Chondrocyte (in vitro differentiated cells): ENCODE data around the gene SOX6. TPM values are rescaled to one million over a fixed set of nuclear protein-coding genes. Genes with fewer than 3 reads are reported as not detected.

Experiments used
- DNase-seq: peaks from one replicate; pipeline ENCODE4 v3.0.0; 2021; ENCODE audit warnings: mixed read lengths, low spot score
- H3K27ac Mint-ChIP-seq: one replicate; pipeline ENCODE4 v1.8.0; 2021; ENCODE audit warnings: mild to moderate bottlenecking, moderate library complexity, mixed read lengths; ENCODE audit not compliant: unreplicated experiment
- H3K27me3 Mint-ChIP-seq: 2 replicates; pipeline ENCODE4 v1.8.0; 2021; ENCODE audit warnings: low read depth, mixed read lengths
- H3K36me3 Mint-ChIP-seq: 2 replicates; pipeline ENCODE4 v1.8.0; 2021; ENCODE audit warnings: low read depth, mixed read lengths
- H3K4me1 Mint-ChIP-seq: 2 replicates; pipeline ENCODE4 v1.8.0; 2021; ENCODE audit warnings: low read depth, mild to moderate bottlenecking, mixed read lengths
- H3K4me3 Mint-ChIP-seq: one replicate; pipeline ENCODE4 v1.8.0; 2021; ENCODE audit warnings: mild to moderate bottlenecking, moderate library complexity, mixed read lengths; ENCODE audit not compliant: unreplicated experiment
- H3K9me3 Mint-ChIP-seq: 2 replicates; pipeline ENCODE4 v1.8.0; 2021; ENCODE audit warnings: low read depth, mixed read lengths
- total RNA-seq: library from RNA; stranded (reverse); gene quantifications from 3 replicates; pipeline ENCODE4 v1.2.1, GENCODE V29; 2021
- TF ChIP-seq, protein P1 (sequence below): fragments of 200-600 bp; sonication (generic); IDR thresholded peaks from 2 replicates; pipeline ENCODE4 v1.5.0; 2021; ENCODE audit warnings: antibody characterized with exemption, mild to moderate bottlenecking, moderate library complexity

Gene SOX6
- total RNA-seq, 1 donor from 2014 or later = 29.9 TPM

DNA sequence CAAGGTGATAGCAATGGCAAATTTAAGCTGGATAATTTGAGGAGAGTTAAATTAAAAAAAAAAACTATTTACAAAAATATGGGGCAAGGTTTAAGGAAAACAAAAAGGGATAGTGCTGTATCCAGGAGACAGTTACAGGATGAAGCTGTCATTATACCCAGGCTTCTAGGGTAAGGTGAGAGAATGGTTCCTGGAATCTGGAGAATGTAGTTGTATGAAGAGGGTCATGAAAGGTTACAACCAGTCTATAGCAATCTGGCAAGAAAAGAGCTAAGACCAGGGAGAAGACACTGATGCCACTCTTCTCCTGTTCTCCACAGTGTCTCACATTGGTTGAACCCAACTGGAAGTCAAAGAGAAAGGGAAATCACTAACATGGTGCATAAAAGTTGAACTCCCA, 144.9 kb downstream of the SOX6 start:
- H3K36me3 Mint-ChIP-seq = no peaks in the 10 kb centered on the region
- H3K27ac Mint-ChIP-seq = no peak overlapping the region
- no peak for DNase-seq
- no peak overlapping the region for H3K4me3 Mint-ChIP-seq
- H3K4me1 Mint-ChIP-seq = peaks cover 10% of the 10 kb centered on the region
- no peaks in the 10 kb centered on the region for H3K27me3 Mint-ChIP-seq
- no peaks in the 10 kb centered on the region for H3K9me3 Mint-ChIP-seq
- TF ChIP-seq, protein P1, sequence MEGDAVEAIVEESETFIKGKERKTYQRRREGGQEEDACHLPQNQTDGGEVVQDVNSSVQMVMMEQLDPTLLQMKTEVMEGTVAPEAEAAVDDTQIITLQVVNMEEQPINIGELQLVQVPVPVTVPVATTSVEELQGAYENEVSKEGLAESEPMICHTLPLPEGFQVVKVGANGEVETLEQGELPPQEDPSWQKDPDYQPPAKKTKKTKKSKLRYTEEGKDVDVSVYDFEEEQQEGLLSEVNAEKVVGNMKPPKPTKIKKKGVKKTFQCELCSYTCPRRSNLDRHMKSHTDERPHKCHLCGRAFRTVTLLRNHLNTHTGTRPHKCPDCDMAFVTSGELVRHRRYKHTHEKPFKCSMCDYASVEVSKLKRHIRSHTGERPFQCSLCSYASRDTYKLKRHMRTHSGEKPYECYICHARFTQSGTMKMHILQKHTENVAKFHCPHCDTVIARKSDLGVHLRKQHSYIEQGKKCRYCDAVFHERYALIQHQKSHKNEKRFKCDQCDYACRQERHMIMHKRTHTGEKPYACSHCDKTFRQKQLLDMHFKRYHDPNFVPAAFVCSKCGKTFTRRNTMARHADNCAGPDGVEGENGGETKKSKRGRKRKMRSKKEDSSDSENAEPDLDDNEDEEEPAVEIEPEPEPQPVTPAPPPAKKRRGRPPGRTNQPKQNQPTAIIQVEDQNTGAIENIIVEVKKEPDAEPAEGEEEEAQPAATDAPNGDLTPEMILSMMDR = no peak

DNA sequence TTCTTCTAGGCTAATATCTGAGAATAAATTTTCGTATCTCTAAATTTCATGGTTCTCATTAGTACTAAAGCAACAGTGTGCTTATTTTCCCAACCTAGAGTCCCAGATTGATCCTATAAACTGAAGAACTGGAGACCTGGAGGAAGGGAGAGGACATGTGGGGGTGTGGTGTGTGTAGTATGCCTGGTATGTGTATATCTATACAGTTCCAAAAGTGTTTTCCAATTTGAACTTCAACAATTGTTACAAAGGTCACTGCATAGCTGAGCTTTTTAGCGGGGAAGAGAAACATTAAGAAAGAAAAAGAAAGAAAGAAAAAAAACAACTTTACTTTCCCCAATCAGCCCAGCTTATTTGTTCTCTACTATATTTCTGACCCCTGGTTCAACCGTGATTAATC, 152.1 kb downstream of the SOX6 start:
- TF ChIP-seq, protein P1 = no peak
- Mint-ChIP-seq H3K4me1 (peaks cover 12% of the 10 kb centered on the region), H3K27me3 (no peaks in the 10 kb centered on the region), H3K4me3 (no peak overlapping the region), H3K36me3 (no peaks in the 10 kb centered on the region), H3K27ac (no peak overlapping the region), H3K9me3 (peaks cover 4% of the 10 kb centered on the region)
- no peak for DNase-seq

DNA sequence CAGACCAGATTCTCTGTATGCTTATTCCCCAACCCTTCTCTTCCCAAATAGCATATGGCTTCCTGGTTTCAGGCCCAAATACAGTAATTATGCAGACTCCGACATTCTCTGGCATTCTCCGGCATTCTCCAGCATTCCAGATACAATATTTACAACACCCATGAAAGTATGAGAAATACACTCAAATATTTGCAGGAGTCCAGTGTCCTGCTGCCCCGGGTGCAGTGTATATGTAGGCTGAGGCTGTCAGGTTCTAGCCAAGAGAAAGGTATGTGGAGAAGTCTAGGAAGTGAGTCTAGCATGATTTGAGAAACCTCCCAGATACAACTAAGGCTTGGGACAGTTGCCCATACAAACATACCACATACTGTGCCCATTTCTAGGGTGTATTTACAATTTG, 160.7 kb downstream of the SOX6 start:
- no peak for DNase-seq
- H3K9me3 Mint-ChIP-seq = no peaks in the 10 kb centered on the region
- peaks cover 60% of the 10 kb centered on the region for H3K4me1 Mint-ChIP-seq
- TF ChIP-seq, protein P1 = no peak
- H3K36me3 Mint-ChIP-seq = no peaks in the 10 kb centered on the region
- peak overlapping the region; percentile 84 for H3K27ac Mint-ChIP-seq
- no peaks in the 10 kb centered on the region for H3K27me3 Mint-ChIP-seq
- H3K4me3 Mint-ChIP-seq = no peak overlapping the region

DNA sequence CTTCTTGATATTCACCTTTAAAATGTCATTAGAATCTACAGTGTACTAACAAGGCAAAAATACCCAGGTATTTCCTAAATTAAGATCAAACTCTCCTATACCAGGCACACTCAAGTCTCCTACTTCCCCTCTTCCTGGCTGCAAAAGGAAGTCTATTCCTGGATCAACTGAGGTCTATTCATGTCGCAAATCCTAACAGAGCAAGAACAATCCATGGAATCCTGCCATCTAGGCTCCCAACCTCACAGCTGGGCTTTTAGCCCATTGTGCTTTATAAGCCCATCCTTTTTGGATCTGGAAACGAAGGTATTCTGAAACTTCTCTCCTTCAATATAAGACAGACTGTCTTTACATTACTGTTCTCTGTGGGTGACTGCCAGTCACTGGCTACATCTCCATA, 161.8 kb downstream of the SOX6 start:
- no peak overlapping the region for H3K4me3 Mint-ChIP-seq
- TF ChIP-seq, protein P1 = no peak
- H3K9me3 Mint-ChIP-seq = no peaks in the 10 kb centered on the region
- H3K27me3 Mint-ChIP-seq = no peaks in the 10 kb centered on the region
- H3K36me3 Mint-ChIP-seq = no peaks in the 10 kb centered on the region
- H3K4me1 Mint-ChIP-seq = peaks cover 53% of the 10 kb centered on the region
- peak overlapping the region; percentile 84 for H3K27ac Mint-ChIP-seq
- no peak for DNase-seq

DNA sequence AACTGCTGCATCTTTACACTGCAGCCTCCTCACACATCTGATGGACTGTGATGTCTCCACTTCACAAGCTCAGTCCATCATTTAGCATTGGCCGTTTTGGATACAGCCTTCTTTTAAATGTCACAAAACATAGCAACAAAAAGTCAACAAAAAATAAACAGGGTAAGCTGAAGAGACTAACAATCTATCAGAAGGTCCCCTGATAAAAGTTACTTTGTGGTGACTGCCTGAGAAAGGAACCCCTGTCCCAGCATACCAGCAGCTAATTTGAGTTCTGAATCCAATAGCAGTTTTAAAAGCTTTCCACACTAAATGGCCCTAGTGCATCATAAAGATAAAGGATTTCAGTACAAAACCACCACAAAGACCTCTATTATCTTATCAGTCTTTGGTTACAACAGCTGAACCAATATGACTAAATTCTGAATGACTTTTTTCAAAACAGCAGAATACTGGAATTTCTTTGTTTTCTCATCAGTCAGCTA, 162.4 kb downstream of the SOX6 start:
- Mint-ChIP-seq H3K27me3 (no peaks in the 10 kb centered on the region), H3K4me1 (peaks cover 50% of the 10 kb centered on the region), H3K27ac (peak overlapping the region; percentile 84), H3K36me3 (no peaks in the 10 kb centered on the region), H3K4me3 (no peak overlapping the region), H3K9me3 (no peaks in the 10 kb centered on the region)
- TF ChIP-seq, protein P1 = no peak
- DNase-seq = no peak
